AG08395 (cell line): ENCODE results near the gene RAPSN.

Source experiments
- DNase-seq: peaks from one replicate; pipeline ENCODE4 v3.0.0; 2012; ENCODE audit warnings: mixed read lengths, low spot score

The RAPSN gene

DNA sequence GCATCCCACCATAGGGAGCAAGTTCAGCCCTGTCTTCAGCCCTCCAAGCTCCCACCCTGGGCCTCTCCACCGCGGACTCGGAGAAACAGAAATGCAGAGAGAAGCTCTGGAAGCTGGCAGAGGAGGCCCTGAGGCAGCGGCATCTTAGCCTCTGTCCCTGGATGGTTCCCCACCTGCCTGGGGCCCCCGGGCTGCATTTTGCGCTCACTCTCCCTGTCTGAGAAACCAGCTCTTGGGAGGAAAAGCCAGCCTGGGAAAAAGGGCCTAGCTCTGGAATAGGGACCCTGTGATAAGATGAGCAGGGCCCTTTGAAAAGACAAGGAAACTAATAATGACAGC is 58.5 kb downstream of the RAPSN start:
- no peak for DNase-seq

DNA sequence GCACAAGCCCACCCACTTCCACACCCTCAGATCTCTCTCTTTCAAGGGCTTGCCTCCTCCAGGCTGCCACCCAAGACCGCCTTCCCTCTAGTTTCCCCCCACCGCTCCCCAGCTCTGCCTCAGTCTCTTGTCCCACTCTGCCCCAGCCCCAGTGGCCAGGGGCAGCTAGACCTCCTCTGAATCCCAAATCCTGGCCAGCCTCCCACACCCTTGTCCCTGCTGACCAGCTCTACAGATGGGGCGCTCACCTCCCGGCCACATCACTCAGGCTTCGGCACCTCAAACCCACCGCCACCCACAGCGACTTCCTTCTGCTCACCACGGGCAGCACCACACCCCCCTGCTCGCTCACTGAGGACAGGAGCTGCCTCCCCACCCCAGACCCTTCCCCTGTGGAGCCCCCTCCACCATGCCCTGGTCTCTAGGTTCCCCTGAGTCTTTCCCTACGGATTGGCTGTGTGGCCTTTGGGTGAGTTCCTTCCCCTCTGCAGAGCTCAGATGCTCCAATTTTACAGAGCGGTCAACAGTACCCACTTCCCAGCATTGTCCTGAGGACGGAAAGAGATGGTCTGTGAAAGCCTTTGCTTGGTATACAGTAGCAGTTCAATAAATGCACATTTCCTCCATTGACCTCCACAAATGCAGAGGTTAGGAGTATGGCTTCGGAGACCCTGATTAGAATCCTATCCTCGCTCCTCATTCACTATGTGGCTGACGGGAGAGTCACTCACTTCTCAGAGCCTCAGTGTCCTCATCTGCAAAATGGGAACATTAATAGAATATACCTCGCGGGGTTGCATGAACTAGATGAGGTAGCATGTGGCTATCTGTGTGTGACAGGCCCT is 59.1 kb downstream of the RAPSN start:
- no peak for DNase-seq

DNA sequence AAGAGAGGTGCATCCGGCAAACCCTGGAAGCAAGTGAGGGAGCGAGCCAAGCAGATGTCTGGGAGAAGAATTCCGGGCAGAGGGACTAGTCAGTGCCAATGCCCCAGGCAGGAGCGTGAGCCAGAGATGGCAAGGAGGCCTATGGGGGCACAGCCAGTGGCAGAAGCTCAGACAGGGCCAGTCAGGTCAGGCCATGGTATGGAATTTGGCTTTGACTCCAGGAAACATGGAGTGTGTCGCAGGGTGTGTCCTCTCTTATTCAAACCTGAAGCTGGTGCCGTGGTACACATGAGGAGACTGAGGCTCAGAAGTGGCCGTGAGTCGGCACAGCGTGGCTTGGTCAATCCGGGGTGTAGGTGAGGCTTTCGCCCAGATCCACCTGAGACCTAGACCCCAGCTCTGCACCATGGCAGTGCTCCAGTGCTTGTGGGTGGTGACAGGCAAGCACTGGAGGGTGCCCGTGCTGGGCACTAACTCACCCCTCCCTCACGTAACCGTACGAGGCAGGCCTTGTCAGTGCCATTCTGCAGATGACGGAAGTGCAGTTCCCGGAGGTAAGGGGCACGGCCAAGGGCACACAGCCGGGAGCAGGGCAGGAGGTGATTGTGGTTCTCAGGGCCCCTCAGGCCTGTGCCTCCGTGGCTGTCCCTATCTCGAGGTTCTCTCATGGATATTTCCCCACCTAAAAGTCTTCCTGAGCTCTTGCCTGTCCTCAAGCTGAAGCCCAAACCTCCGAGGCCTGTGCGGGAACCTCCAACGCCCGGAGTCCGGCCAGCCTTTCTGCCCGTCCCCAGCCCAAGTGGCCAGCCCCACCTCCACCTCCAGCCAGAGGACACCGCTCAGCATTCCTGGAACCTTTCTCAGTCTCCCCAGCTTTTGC is 60.0 kb downstream of the RAPSN start:
- DNase-seq = no peak

DNA sequence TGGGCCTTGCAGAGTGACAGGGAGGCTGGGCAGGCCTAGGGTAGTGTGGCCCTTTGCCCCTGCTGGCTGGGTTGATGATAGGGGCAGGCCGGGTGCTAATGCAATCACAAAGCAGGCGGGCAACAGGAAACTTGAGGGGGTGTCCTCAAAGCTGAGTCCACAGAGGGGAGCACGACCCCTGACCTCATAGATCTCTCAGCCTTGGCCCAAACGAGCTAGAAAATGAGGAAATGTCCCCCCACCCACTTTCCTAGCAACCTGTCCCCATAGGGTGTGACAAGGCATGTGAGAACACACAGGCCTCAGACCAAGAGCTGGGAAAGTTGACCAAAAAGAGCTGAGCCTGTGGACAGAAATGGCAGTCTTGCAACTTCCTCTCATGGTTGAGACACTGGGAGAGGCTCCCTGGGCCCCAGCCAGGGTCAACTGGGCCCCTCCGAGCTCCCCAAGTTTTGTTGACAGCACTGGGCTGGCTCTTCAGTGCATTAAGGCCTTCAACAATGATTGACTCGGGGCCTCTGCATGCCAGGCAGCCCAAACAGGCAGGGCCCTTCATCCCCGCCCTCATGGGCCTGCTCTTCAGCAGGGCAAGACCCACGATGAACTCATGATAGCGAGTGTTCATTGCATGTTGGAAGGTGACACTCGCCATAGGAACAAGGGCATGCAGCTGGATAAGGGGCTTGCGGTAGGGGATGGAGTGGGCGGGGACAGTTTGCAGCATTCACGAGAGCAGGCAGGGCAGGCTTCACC is 60.8 kb downstream of the RAPSN start:
- DNase-seq = no peak
